HepG2 (cell line): ENCODE measurements around the gene GPAT3. TPM values are rescaled to one million over a fixed set of nuclear protein-coding genes. Genes with fewer than 3 reads are reported as not detected.

Source experiments
- MXD4 ChIP-seq: IDR thresholded peaks from 2 replicates; pipeline ENCODE4 v1.6.1; 2016; ENCODE audit warnings: mild to moderate bottlenecking, missing biosample characterization, missing genetic modification reagents
- PCBP2 ChIP-seq: fragments of 200-400 bp; formaldehyde crosslinking; optimal IDR thresholded peaks from 2 replicates; pipeline ENCODE3; 2018; ENCODE audit warnings: low read length, low read depth; ENCODE audit not compliant: poor library complexity, severe bottlenecking
- SKI ChIP-seq: fragments of 450-650 bp; IDR thresholded peaks from one replicate; pipeline ENCODE4 v1.6.1; 2018; ENCODE audit warnings: mild to moderate bottlenecking; ENCODE audit not compliant: partially characterized antibody
- SMYD3 ChIP-seq: sonication (generic); formaldehyde crosslinking; IDR thresholded peaks from 2 replicates; pipeline ENCODE4 v1.8.1; 2023; ENCODE audit warnings: mild to moderate bottlenecking, missing genetic modification reagents
- SSRP1 ChIP-seq: IDR thresholded peaks from 2 replicates; pipeline ENCODE4 v1.6.1; 2016; ENCODE audit warnings: control low read depth
- ZNF101 ChIP-seq: sonication (generic); formaldehyde crosslinking; IDR thresholded peaks from 2 replicates; pipeline ENCODE4 v1.4.0; 2020; ENCODE audit warnings: mild to moderate bottlenecking, low read depth, missing genetic modification reagents, borderline replicate concordance
- ZNF3 ChIP-seq: IDR thresholded peaks from 2 replicates; pipeline ENCODE4 v1.7.0; 2017; ENCODE audit warnings: inconsistent platforms
- ZNF383 ChIP-seq: sonication (generic); formaldehyde crosslinking; IDR thresholded peaks from 2 replicates; pipeline ENCODE4 v1.4.0; 2020; ENCODE audit warnings: missing genetic modification reagents, mild to moderate bottlenecking, borderline replicate concordance
- ZNF557 ChIP-seq: sonication (generic); formaldehyde crosslinking; IDR thresholded peaks from 2 replicates; pipeline ENCODE4 v1.4.0; 2020; ENCODE audit warnings: missing genetic modification reagents
- ZNF776 ChIP-seq: sonication (generic); formaldehyde crosslinking; IDR thresholded peaks from 2 replicates; pipeline ENCODE4 v1.4.0; 2020; ENCODE audit warnings: mild to moderate bottlenecking, missing genetic modification reagents
- ZNF83 ChIP-seq: sonication (generic); formaldehyde crosslinking; IDR thresholded peaks from 2 replicates; pipeline ENCODE4 v1.4.0; 2020; ENCODE audit warnings: missing genetic modification reagents, mild to moderate bottlenecking, borderline replicate concordance
- ZNF841 ChIP-seq: sonication (generic); formaldehyde crosslinking; IDR thresholded peaks from 2 replicates; pipeline ENCODE4 v1.8.1; 2023; ENCODE audit warnings: missing genetic modification reagents, borderline replicate concordance
- polyA plus RNA-seq, 8 experiments: library from polyadenylated mRNA; depleted of rRNA in 3 of 8; stranded (reverse) in 7 of 8; unstranded in 1 of 8; fragments of >200 nt; fragmentation: Illumina TruSeq in 4 of 8; extraction: Trizol in 4 of 8; gene quantifications; 2 replicates each; pipeline versions ENCODE4 v1.2.1 to v1.2.3, GENCODE V29; 2011 to 2016; ENCODE audit warnings: low read depth in 4 of 8, missing spikeins in 1 of 8, mixed read lengths in 1 of 8; ENCODE audit not compliant: insufficient read depth in 1 of 8
- total RNA-seq, 5 experiments: library from RNA; depleted of rRNA; stranded (reverse); fragments of >200 nt; fragmentation: Illumina TruSeq; extraction: Trizol; gene quantifications; 2 replicates each; pipeline ENCODE4 v1.2.3, GENCODE V29; 2016; ENCODE audit warnings: low read depth in 1 of 5
- TF ChIP-seq, protein P1 (sequence below): sonication (generic); formaldehyde crosslinking; conservative IDR thresholded peaks from 2 replicates; pipeline ENCODE4 v1.4.0; 2020; ENCODE audit warnings: missing genetic modification reagents
- TF ChIP-seq, protein P2 (sequence below): sonication (generic); formaldehyde crosslinking; IDR thresholded peaks from 2 replicates; pipeline ENCODE4 v1.5.1; 2020; ENCODE audit warnings: missing genetic modification reagents, mild to moderate bottlenecking, borderline replicate concordance
- TF ChIP-seq, protein P3 (sequence below): sonication (generic); formaldehyde crosslinking; IDR thresholded peaks from 2 replicates; pipeline ENCODE4 v1.4.0; 2020; ENCODE audit warnings: missing genetic modification reagents
- TF ChIP-seq, protein P4 (sequence below): sonication (generic); formaldehyde crosslinking; IDR thresholded peaks from 2 replicates; pipeline ENCODE4 v1.5.0; 2020; ENCODE audit warnings: mild to moderate bottlenecking, missing genetic modification reagents
- TF ChIP-seq, protein P5 (sequence below): sonication (generic); formaldehyde crosslinking; IDR thresholded peaks from 2 replicates; pipeline ENCODE4 v1.5.1; 2020; ENCODE audit warnings: missing genetic modification reagents, mild to moderate bottlenecking, borderline replicate concordance
- TF ChIP-seq, protein P6 (sequence below): sonication (generic); formaldehyde crosslinking; IDR thresholded peaks from 2 replicates; pipeline ENCODE4 v1.5.0; 2020; ENCODE audit warnings: mild to moderate bottlenecking, missing genetic modification reagents, borderline replicate concordance

The GPAT3 gene
- total and polyA plus RNA-seq, 2 of the 13 experiments (the other 11 are each of a cell fraction or from before 2014, with no cell fraction given), result 2.4 to 2.6 TPM

DNA sequence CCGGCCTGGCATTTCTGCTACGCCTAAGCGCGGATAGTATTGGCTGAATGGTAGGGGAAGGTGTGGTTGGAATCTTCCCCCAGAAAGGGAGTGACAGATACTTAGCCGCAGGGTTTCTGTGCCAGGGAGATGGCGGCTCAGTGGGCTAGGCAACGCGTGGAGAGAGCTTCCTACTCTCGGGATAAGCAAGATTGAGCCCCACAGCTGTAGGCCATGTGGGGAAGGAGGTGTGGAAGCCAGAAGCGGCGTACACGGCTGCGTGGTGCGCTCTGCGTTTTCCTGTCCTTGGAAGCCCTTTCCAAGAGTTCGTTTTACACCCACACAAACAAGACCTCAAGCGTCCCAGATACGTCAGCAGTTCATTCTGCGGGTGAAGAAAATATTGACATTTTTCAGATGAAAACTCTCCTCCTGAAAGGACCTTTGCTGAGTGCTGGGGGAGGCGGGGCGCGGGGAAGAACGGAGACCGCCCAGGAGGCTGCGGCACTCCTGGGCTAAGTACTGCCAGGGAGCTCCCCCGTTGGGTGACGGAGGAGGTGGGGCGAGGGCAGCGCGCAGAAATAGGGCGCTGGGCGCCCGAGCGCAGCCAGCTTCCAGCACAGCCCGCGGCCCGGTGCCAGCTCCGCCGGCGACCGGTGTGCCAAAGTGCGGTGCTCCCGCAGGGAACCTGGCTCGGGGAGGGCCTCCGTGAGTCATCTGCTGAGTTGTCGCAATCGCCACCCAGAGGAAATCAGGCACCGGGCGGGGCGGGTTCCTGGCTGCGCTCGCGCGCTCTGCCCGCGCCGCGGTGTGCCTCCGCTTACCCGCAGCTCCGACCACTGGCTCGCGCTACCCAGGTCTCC is at the start of gene GPAT3 (continued):
- TF ChIP-seq SSRP1 (CRISPR knock-in tag) (no peak), ZNF841 (CRISPR knock-in tag) (no peak), ZNF3 (CRISPR knock-in tag) (no peak), MXD4 (CRISPR knock-in tag) (no peak), ZNF83 (CRISPR knock-in tag) (no peak), ZNF383 (no peak), ZNF557 (CRISPR knock-in tag) (no peak), ZNF776 (no peak), ZNF101 (CRISPR knock-in tag) (no peak), PCBP2 (no peak), SKI (no peak), SMYD3 (no peak)
- TF ChIP-seq, protein P1, sequence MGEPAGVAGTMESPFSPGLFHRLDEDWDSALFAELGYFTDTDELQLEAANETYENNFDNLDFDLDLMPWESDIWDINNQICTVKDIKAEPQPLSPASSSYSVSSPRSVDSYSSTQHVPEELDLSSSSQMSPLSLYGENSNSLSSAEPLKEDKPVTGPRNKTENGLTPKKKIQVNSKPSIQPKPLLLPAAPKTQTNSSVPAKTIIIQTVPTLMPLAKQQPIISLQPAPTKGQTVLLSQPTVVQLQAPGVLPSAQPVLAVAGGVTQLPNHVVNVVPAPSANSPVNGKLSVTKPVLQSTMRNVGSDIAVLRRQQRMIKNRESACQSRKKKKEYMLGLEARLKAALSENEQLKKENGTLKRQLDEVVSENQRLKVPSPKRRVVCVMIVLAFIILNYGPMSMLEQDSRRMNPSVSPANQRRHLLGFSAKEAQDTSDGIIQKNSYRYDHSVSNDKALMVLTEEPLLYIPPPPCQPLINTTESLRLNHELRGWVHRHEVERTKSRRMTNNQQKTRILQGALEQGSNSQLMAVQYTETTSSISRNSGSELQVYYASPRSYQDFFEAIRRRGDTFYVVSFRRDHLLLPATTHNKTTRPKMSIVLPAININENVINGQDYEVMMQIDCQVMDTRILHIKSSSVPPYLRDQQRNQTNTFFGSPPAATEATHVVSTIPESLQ (CRISPR knock-in tag), result no peak
- TF ChIP-seq, protein P2, sequence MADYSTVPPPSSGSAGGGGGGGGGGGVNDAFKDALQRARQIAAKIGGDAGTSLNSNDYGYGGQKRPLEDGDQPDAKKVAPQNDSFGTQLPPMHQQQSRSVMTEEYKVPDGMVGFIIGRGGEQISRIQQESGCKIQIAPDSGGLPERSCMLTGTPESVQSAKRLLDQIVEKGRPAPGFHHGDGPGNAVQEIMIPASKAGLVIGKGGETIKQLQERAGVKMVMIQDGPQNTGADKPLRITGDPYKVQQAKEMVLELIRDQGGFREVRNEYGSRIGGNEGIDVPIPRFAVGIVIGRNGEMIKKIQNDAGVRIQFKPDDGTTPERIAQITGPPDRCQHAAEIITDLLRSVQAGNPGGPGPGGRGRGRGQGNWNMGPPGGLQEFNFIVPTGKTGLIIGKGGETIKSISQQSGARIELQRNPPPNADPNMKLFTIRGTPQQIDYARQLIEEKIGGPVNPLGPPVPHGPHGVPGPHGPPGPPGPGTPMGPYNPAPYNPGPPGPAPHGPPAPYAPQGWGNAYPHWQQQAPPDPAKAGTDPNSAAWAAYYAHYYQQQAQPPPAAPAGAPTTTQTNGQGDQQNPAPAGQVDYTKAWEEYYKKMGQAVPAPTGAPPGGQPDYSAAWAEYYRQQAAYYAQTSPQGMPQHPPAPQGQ (CRISPR knock-in tag), result no peak
- TF ChIP-seq, protein P3, sequence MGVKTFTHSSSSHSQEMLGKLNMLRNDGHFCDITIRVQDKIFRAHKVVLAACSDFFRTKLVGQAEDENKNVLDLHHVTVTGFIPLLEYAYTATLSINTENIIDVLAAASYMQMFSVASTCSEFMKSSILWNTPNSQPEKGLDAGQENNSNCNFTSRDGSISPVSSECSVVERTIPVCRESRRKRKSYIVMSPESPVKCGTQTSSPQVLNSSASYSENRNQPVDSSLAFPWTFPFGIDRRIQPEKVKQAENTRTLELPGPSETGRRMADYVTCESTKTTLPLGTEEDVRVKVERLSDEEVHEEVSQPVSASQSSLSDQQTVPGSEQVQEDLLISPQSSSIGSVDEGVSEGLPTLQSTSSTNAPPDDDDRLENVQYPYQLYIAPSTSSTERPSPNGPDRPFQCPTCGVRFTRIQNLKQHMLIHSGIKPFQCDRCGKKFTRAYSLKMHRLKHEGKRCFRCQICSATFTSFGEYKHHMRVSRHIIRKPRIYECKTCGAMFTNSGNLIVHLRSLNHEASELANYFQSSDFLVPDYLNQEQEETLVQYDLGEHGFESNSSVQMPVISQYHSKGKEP (CRISPR knock-in tag), result no peak
- TF ChIP-seq, protein P4, sequence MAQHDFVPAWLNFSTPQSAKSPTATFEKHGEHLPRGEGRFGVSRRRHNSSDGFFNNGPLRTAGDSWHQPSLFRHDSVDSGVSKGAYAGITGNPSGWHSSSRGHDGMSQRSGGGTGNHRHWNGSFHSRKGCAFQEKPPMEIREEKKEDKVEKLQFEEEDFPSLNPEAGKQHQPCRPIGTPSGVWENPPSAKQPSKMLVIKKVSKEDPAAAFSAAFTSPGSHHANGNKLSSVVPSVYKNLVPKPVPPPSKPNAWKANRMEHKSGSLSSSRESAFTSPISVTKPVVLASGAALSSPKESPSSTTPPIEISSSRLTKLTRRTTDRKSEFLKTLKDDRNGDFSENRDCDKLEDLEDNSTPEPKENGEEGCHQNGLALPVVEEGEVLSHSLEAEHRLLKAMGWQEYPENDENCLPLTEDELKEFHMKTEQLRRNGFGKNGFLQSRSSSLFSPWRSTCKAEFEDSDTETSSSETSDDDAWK (CRISPR knock-in tag), result no peak
- TF ChIP-seq, protein P5, sequence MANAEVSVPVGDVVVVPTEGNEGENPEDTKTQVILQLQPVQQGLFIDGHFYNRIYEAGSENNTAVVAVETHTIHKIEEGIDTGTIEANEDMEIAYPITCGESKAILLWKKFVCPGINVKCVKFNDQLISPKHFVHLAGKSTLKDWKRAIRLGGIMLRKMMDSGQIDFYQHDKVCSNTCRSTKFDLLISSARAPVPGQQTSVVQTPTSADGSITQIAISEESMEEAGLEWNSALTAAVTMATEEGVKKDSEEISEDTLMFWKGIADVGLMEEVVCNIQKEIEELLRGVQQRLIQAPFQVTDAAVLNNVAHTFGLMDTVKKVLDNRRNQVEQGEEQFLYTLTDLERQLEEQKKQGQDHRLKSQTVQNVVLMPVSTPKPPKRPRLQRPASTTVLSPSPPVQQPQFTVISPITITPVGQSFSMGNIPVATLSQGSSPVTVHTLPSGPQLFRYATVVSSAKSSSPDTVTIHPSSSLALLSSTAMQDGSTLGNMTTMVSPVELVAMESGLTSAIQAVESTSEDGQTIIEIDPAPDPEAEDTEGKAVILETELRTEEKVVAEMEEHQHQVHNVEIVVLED (CRISPR knock-in tag), result no peak
- TF ChIP-seq, protein P6, sequence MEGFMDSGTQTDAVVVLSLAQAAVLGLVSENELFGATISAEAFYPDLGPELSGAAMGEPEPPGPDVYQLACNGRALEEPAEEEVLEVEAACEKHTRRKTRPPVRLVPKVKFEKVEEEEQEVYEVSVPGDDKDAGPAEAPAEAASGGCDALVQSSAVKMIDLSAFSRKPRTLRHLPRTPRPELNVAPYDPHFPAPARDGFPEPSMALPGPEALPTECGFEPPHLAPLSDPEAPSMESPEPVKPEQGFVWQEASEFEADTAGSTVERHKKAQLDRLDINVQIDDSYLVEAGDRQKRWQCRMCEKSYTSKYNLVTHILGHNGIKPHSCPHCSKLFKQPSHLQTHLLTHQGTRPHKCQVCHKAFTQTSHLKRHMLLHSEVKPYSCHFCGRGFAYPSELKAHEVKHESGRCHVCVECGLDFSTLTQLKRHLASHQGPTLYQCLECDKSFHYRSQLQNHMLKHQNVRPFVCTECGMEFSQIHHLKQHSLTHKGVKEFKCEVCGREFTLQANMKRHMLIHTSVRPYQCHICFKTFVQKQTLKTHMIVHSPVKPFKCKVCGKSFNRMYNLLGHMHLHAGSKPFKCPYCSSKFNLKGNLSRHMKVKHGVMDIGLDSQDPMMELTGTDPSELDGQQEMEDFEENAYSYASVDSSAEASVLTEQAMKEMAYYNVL (CRISPR knock-in tag), result 0 out of 2 replicates have a peak, but pooled peaks have one; percentile 20
